Measurements from ENCODE around the gene KLK13.

The KLK13 gene

GRCh38 chr19:51060336-51060735 lies 4.6 kb downstream of the KLK13 start:
- DNase-seq = no peak

- no peak for DNase-seq
Observed at GRCh38 chr19:51059715-51060114, 5.2 kb downstream of the KLK13 start.

- no peak for DNase-seq
Observed at GRCh38 chr19:51055866-51056265, 9.0 kb downstream of the KLK13 start.

GRCh38 chr19:51047031-51047335 lies 17.9 kb downstream of the KLK13 start:
- DNase-seq = no peak

- DNase-seq = no peak
Observed at GRCh38 chr19:51044327-51044726, 20.6 kb downstream of the KLK13 start.

GRCh38 chr19:51043497-51043896 lies 21.4 kb downstream of the KLK13 start:
- DNase-seq = no peak

- no peak for DNase-seq
Observed at GRCh38 chr19:51040151-51040550, 24.7 kb downstream of the KLK13 start.

GRCh38 chr19:51036519-51036918 lies 28.4 kb downstream of the KLK13 start:
- DNase-seq = no peak

GRCh38 chr19:51034704-51035103 lies 30.2 kb downstream of the KLK13 start, which contains the start of gene KLK12:
Gene KLK12 (minus strand): TSS chr19:51035002. CDS start chr19:51034621, 381 bp downstream.
- no peak for DNase-seq

- no peak for DNase-seq
Observed at GRCh38 chr19:51031880-51032225, 33.0 kb downstream of the KLK13 start.

- no peak for DNase-seq
Observed at GRCh38 chr19:51031220-51031879, 33.5 kb downstream of the KLK13 start.

- DNase-seq = no peak
Observed at GRCh38 chr19:51030631-51031030, 34.3 kb downstream of the KLK13 start.

GRCh38 chr19:51029718-51030117 lies 35.2 kb downstream of the KLK13 start:
- no peak for DNase-seq

- DNase-seq = no peak
Observed at GRCh38 chr19:51027873-51028272, 37.0 kb downstream of the KLK13 start.

- DNase-seq = no peak
Observed at GRCh38 chr19:51027126-51027806, 37.6 kb downstream of the KLK13 start.

- no peak for DNase-seq
Observed at GRCh38 chr19:51026554-51026831, 38.4 kb downstream of the KLK13 start, which contains the start of gene KLK11. Gene KLK11 (minus strand): TSS chr19:51026616. CDS start chr19:51025631, 985 bp downstream.

GRCh38 chr19:51025809-51026553 lies 38.9 kb downstream of the KLK13 start:
- DNase-seq = no peak

GRCh38 chr19:51025401-51025800 lies 39.5 kb downstream of the KLK13 start:
- DNase-seq = no peak

GRCh38 chr19:51024924-51025323 lies 40.0 kb downstream of the KLK13 start:
- no peak for DNase-seq

- no peak for DNase-seq
Observed at GRCh38 chr19:51023946-51024345, 40.9 kb downstream of the KLK13 start.

- DNase-seq = no peak
Observed at GRCh38 chr19:51022526-51022925, 42.4 kb downstream of the KLK13 start.

GRCh38 chr19:51020988-51021651 lies 43.8 kb downstream of the KLK13 start:
- DNase-seq = no peak

- no peak for DNase-seq
Observed at GRCh38 chr19:51019544-51019925, 45.4 kb downstream of the KLK13 start, which contains the start of gene KLK10. Gene KLK10 (minus strand): TSS chr19:51019709. CDS start chr19:51019130, 579 bp downstream.
